ENCODE measurements around the gene ADGRF5. TPM values are rescaled to one million over a fixed set of nuclear protein-coding genes. Genes with fewer than 3 reads are reported as not detected.

ADGRF5 gene
- total RNA-seq, 1 donor from 2014 or later, result 283 TPM

- Histone ChIP-seq H3K4me3 (no peak overlapping the region), H3K27me3 (no peaks in the 10 kb centered on the region), H3K4me1 (peaks cover 15% of the 10 kb centered on the region), H3K27ac (peak overlapping the region; percentile 25), H3K36me3 (peaks cover 26% of the 10 kb centered on the region), H3K9me3 (no peaks in the 10 kb centered on the region)
- DNase-seq (no peak), ATAC-seq (peak; percentile 43)
- TF ChIP-seq CTCF (IDR thresholded peaks at IDR 0.05), result no peak
- intact Hi-C loops (cut with DNase I), result no loop called here
Measured at GRCh38 chr6:46891252-46891795, 30.4 kb downstream of the ADGRF5 start.

GRCh38 chr6:46888578-46888977, 33.2 kb downstream of the ADGRF5 start:
- DNase-seq (no peak), ATAC-seq (no peak)
- Histone ChIP-seq H3K9me3 (no peaks in the 10 kb centered on the region), H3K4me1 (peaks cover 5% of the 10 kb centered on the region), H3K36me3 (peaks cover 52% of the 10 kb centered on the region), H3K27ac (no peak overlapping the region), H3K27me3 (no peaks in the 10 kb centered on the region), H3K4me3 (no peak overlapping the region)
- TF ChIP-seq CTCF (IDR thresholded peaks at IDR 0.05), result no peak
- intact Hi-C loops (cut with DNase I), result no loop called here

DNA sequence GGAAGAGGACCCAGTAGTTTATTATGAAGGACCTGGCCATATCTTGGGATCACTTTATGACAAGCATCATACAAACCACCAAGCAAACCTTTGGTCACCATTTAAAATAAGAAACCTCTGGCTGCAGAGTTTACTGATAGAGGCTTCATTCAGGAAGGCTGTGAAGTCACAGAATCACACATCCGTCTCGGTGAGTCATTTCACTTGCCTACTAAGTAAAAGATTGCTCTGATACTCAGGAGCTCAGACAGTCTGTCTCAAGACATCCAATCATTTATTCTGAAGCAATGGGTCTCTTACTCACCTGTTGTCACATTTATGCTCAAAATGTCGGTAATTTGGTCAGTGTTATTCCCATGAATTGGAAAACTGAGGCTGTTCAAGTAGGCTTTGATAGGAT, 33.7 kb downstream of the ADGRF5 start:
- no peak for TF ChIP-seq CTCF (IDR thresholded peaks at IDR 0.05)
- Histone ChIP-seq H3K4me1 (peaks cover 3% of the 10 kb centered on the region), H3K4me3 (no peak overlapping the region), H3K9me3 (no peaks in the 10 kb centered on the region), H3K36me3 (peaks cover 57% of the 10 kb centered on the region), H3K27me3 (no peaks in the 10 kb centered on the region), H3K27ac (no peak overlapping the region)
- ATAC-seq (no peak), DNase-seq (no peak)
- intact Hi-C loops (cut with DNase I), result no loop called here

- Histone ChIP-seq H3K27ac (no peak overlapping the region), H3K9me3 (no peaks in the 10 kb centered on the region), H3K27me3 (no peaks in the 10 kb centered on the region), H3K4me3 (no peak overlapping the region), H3K4me1 (no peaks in the 10 kb centered on the region), H3K36me3 (peaks cover 94% of the 10 kb centered on the region)
- ATAC-seq (no peak), DNase-seq (no peak)
- no peak for TF ChIP-seq CTCF (IDR thresholded peaks at IDR 0.05)
- intact Hi-C loops (cut with DNase I), result no loop called here
Measured at GRCh38 chr6:46882645-46883044, 39.1 kb downstream of the ADGRF5 start.

DNA sequence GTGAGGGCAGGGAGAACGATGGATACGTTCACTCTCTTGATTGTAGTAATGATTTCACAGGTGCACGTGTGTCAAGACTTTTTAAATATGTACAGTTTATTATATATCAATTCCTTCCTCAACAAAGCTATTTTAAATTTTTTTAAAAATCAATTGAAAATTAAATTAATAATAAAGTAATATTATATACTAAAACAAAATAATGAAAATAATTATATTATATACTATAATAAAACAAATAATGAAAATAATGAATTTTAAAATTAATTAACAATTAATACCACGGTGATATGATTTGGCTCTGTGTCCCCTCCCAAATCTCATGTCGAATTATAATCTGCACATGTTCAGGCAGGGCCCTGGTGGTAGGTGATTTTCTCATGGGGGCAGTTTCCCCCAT, 42.7 kb downstream of the ADGRF5 start:
- no peak overlapping the region for H3K4me3 ChIP-seq

More for the DNA sequence above, 42.7 kb downstream of the ADGRF5 start:
- Histone ChIP-seq H3K36me3 (peaks cover 83% of the 10 kb centered on the region), H3K9me3 (no peaks in the 10 kb centered on the region), H3K4me1 (no peaks in the 10 kb centered on the region), H3K27me3 (no peaks in the 10 kb centered on the region), H3K27ac (no peak overlapping the region)
- intact Hi-C loops (cut with DNase I), result no loop called here
- ATAC-seq (no peak), DNase-seq (no peak)
- TF ChIP-seq CTCF (IDR thresholded peaks at IDR 0.05), result no peak

Measured in upper lobe of right lung (tissue), 1 donor.